ENCODE measurements around the gene CYB561.
A peak's percentile ranks its signal among the peaks of the same experiment; 100 is the strongest.

CYB561 gene

GRCh38 chr17:63431939-63432804, 13.9 kb downstream of the CYB561 start:
- no peak for DNase-seq

GRCh38 chr17:63431618-63431938, 14.5 kb downstream of the CYB561 start:
- DNase-seq = no peak

- no peak for DNase-seq
These were observed 15.9 kb downstream of the CYB561 start for GRCh38 chr17:63430223-63430622.

GRCh38 chr17:63429766-63430165, 16.3 kb downstream of the CYB561 start:
- DNase-seq = no peak

GRCh38 chr17:63426917-63427308, 19.2 kb downstream of the CYB561 start:
- no peak for DNase-seq

- no peak for DNase-seq
These were observed 19.8 kb downstream of the CYB561 start for GRCh38 chr17:63426041-63426916.

GRCh38 chr17:63425483-63425882, 20.6 kb downstream of the CYB561 start:
- DNase-seq = peak; percentile 69

GRCh38 chr17:63423963-63424362, 22.1 kb downstream of the CYB561 start:
- DNase-seq = no peak

- no peak for DNase-seq
These were observed 22.7 kb downstream of the CYB561 start for GRCh38 chr17:63423251-63423950.

GRCh38 chr17:63421681-63422645, 24.1 kb downstream of the CYB561 start:
- no peak for DNase-seq

GRCh38 chr17:63420868-63421680, 25.0 kb downstream of the CYB561 start:
- no peak for DNase-seq

- no peak for DNase-seq
These were observed 25.9 kb downstream of the CYB561 start for GRCh38 chr17:63419949-63420867.

- DNase-seq = no peak
These were observed 26.7 kb downstream of the CYB561 start for GRCh38 chr17:63419398-63419797.

- DNase-seq = no peak
These were observed 27.6 kb downstream of the CYB561 start for GRCh38 chr17:63418540-63418939.

GRCh38 chr17:63414222-63414621, 31.9 kb downstream of the CYB561 start:
- no peak for DNase-seq

- DNase-seq = no peak
These were observed 33.0 kb downstream of the CYB561 start for GRCh38 chr17:63413128-63413527.

- DNase-seq = no peak
These were observed 33.9 kb downstream of the CYB561 start for GRCh38 chr17:63412234-63412633.

- DNase-seq = no peak
These were observed 38.3 kb downstream of the CYB561 start for GRCh38 chr17:63407741-63408330.

GRCh38 chr17:63406689-63407330, 39.3 kb downstream of the CYB561 start:
- DNase-seq = peak; percentile 69

Measured in stimulated activated CD4-positive, alpha-beta T cell treated with anti-CD3 and anti-CD28 coated beads, Interleukin-1b, Interleukin-23, amount 100 ng/mL, for 48 hours (primary cell).